ENCODE results near the gene SDK1.

DNA sequence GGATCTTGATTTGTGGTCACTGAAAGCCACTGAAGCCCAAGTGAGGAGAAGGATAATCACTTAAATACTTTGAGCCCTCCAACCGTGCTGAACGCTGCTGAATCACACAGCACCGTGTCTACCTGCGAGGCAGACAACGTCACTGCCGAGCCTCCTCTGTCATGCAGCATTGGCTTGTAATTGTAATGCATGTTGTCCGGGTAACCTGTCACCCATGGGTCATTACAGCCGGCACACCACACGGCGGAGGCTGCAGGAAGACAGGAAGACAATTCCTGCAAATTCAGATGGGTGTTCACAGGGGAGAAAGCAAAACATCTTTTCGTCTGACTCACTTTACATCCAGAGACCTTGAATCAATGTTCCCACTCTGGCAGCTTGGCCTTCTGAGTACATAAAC, 835.0 kb downstream of the SDK1 start:
- TF ChIP-seq, protein P1, sequence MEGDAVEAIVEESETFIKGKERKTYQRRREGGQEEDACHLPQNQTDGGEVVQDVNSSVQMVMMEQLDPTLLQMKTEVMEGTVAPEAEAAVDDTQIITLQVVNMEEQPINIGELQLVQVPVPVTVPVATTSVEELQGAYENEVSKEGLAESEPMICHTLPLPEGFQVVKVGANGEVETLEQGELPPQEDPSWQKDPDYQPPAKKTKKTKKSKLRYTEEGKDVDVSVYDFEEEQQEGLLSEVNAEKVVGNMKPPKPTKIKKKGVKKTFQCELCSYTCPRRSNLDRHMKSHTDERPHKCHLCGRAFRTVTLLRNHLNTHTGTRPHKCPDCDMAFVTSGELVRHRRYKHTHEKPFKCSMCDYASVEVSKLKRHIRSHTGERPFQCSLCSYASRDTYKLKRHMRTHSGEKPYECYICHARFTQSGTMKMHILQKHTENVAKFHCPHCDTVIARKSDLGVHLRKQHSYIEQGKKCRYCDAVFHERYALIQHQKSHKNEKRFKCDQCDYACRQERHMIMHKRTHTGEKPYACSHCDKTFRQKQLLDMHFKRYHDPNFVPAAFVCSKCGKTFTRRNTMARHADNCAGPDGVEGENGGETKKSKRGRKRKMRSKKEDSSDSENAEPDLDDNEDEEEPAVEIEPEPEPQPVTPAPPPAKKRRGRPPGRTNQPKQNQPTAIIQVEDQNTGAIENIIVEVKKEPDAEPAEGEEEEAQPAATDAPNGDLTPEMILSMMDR (IDR thresholded peaks at IDR 0.05) = no peak
- no peak for TF ChIP-seq POLR2A (IDR thresholded peaks at IDR 0.05)
